Esophagus squamous epithelium (tissue), 5 donors: ENCODE results near the gene ARHGAP8. TPM values are rescaled to one million over a fixed set of nuclear protein-coding genes. Genes with fewer than 3 reads are reported as not detected.

Experiments
- DNase-seq: peaks from one replicate; lab custom pipeline; 2025; lab: John Stamatoyannopoulos, UW
- H3K27ac ChIP-seq, 4 donors: fragments of 200-600 bp; sonication (generic); one replicate each; pipeline ENCODE4 v1.5.1; 2016 to 2019; ENCODE audit warnings: mild to moderate bottlenecking in 1 of 4
- H3K27me3 ChIP-seq, 4 donors: fragments of 200-600 bp; sonication (generic); 1 replicate in 3 of 4; 2 replicates in 1 of 4; pipeline versions ENCODE4 v1.5.1 to v1.6.0; 2017 to 2021; ENCODE audit warnings: antibody characterized with exemption in 1 of 4
- H3K36me3 ChIP-seq, 3 donors: fragments of 200-600 bp; sonication (generic); one replicate each; pipeline ENCODE4 v1.5.1; 2016 to 2019
- H3K4me1 ChIP-seq, 3 donors: fragments of 200-600 bp; sonication (generic); one replicate each; pipeline ENCODE4 v1.5.1; 2017 to 2019
- H3K4me3 ChIP-seq, 4 donors: fragments of 200-600 bp; sonication (generic); 1 replicate in 3 of 4; 2 replicates in 1 of 4; pipeline ENCODE4 v1.5.1; 2016 to 2019; ENCODE audit warnings: mild to moderate bottlenecking in 2 of 4, moderate library complexity in 1 of 4
- H3K9me3 ChIP-seq, 3 donors: fragments of 200-600 bp; sonication (generic); one replicate each; pipeline ENCODE4 v1.5.1; 2016 to 2019
- POLR2A ChIP-seq, 4 donors: fragments of 450-650 bp; IDR thresholded peaks; one replicate each; pipeline ENCODE4 v1.6.1; 2017; ENCODE audit warnings: antibody characterized with exemption in 4 of 4, mild to moderate bottlenecking in 4 of 4, moderate library complexity in 3 of 4
- WGBS, 2 donors: methylation state at CpG; one replicate each; pipeline ENCODE4 v1.1.5; 2018; 5-methylcytosine and 5-hydroxymethylcytosine counted together
- intact Hi-C: fragments of 100-400 bp; cut with DNase I; formaldehyde crosslinking; loops from one replicate; pipeline ENCODE4 v1.15.0; 2022
- total RNA-seq, 4 donors: library from RNA; depleted of rRNA; stranded (reverse); fragments of >200 nt; gene quantifications; one replicate each; pipeline ENCODE4 v1.1.0, GENCODE V29; 2016
- TF ChIP-seq, protein P1 (sequence below), 6 experiments: fragments of 450-650 bp in 4 of 6; fragments of 200-600 bp in 2 of 6; sonication (generic) in 2 of 6; IDR thresholded peaks; one replicate each; pipeline ENCODE4 v1.5.1; 2016 to 2019; ENCODE audit warnings: antibody characterized with exemption in 6 of 6, mild to moderate bottlenecking in 4 of 6, moderate library complexity in 4 of 6
- donor health status: DM: yes; HTN: yes; CAD: no.

The ARHGAP8 gene
- total RNA-seq, 4 donors from 2014 or later, result 3.6 to 15.0 (median 11.5) TPM

DNA sequence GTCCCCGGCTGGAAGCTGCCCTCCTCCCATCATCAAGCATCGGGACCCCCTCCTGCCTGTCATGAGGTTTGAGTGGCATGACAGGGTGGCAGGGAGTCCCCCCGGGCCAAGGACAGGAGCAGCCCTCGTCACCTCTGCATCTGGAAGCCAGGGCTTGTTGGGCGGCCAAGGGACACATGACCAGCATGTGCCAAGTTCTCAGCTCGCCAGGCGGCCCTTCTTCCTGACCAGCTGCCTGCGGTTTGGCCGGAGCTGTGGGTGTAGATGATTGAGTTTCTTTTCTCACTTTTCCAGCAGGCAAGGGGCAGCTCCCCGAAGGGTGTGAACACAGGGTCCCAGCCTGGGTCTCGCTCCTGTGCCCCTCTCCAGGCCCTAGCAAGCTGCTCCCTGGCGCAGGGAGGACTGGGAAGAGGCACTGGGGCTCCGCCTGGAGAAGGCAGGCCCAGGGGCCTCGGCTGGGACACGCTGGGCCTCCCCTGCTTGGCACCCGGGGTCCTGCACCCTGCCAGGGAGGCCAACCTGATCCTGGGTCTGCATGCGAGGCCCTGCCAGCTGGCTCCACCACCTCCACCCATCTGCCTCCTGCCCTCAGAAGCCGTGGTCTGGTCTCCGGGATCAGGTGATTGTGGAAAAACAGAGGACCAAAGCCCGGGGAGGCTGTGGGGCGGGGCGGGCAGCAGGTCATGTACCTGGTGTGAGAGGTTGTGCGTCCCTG is 13.4 kb downstream of the ARHGAP8 start:
- no peaks in the 10 kb centered on the region for H3K4me1 ChIP-seq
- H3K27ac ChIP-seq, result no peak overlapping the region
- no peak for TF ChIP-seq POLR2A (IDR thresholded peaks at IDR 0.05)
- TF ChIP-seq, protein P1, sequence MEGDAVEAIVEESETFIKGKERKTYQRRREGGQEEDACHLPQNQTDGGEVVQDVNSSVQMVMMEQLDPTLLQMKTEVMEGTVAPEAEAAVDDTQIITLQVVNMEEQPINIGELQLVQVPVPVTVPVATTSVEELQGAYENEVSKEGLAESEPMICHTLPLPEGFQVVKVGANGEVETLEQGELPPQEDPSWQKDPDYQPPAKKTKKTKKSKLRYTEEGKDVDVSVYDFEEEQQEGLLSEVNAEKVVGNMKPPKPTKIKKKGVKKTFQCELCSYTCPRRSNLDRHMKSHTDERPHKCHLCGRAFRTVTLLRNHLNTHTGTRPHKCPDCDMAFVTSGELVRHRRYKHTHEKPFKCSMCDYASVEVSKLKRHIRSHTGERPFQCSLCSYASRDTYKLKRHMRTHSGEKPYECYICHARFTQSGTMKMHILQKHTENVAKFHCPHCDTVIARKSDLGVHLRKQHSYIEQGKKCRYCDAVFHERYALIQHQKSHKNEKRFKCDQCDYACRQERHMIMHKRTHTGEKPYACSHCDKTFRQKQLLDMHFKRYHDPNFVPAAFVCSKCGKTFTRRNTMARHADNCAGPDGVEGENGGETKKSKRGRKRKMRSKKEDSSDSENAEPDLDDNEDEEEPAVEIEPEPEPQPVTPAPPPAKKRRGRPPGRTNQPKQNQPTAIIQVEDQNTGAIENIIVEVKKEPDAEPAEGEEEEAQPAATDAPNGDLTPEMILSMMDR (IDR thresholded peaks at IDR 0.05), result no peak
- intact Hi-C loops, result no loop called here
- H3K9me3 ChIP-seq, result no peaks in the 10 kb centered on the region
- no peaks in the 10 kb centered on the region for H3K27me3 ChIP-seq
- H3K4me3 ChIP-seq, result no peak overlapping the region
- DNase-seq, result no peak
- 71 to 86% methylated on average over 3 to 7 of the region's 23 CpGs for WGBS, 2 donors
- no peaks in the 10 kb centered on the region for H3K36me3 ChIP-seq

DNA sequence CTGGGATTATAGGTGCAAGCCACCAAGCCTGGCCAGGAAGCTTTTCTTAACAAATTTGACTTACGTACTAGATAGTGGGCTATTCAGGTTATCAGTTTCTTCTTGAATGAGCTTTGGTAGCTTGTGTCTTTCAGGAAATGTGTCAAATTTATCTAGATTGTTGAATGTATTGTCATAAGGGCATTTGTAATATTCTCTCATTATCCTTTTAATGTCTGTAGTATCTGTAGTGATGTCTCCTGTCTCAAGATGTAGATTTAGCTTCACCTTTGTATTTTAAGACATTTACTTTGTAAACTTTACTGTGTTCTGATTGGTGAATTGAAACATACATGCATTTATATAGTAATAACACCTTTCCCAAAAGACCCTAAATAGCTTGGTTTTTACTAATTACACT is 20.7 kb downstream of the ARHGAP8 start:
- Histone ChIP-seq H3K4me1 (no peaks in the 10 kb centered on the region), H3K4me3 (no peak overlapping the region), H3K27me3 (no peaks in the 10 kb centered on the region), H3K27ac (no peak overlapping the region), H3K9me3 (peaks cover 0 to 7% (median 0%) of the 10 kb centered on the region in 3 donors), H3K36me3 (no peaks in the 10 kb centered on the region)
- DNase-seq, result no peak
- intact Hi-C loops, result no loop called here
- WGBS, 2 donors, result 94 to 100% methylated on average over 1 of the region's 1 CpG
- TF ChIP-seq, protein P1 (IDR thresholded peaks at IDR 0.05), result no peak
- TF ChIP-seq POLR2A (IDR thresholded peaks at IDR 0.05), result no peak

DNA sequence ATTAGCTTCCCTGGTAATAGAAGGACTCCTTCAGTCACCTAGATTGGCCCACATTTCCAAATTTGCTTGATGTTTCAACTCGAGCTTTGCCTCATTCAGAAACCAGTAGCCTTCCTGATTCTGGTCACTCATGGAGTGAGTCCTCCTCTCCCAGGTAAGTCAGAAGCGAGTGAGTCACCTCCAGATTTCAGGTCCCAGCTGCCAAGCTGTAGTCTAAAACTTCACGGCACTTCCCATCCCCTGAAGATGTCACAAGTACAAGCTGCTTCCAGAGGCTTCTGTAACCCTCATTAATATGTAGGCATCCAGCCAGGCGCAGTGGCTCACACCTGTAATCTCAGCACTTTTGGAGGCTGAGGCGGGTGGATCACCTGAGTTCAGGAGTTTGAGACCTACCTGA is 23.5 kb downstream of the ARHGAP8 start:
- intact Hi-C loops, result no loop called here
- H3K27me3 ChIP-seq, result peaks cover 0 to 11% (median 0%) of the 10 kb centered on the region in 4 donors
- H3K4me3 ChIP-seq, result no peak overlapping the region
- WGBS, 2 donors, result 65 to 75% methylated on average over 3 to 4 of the region's 5 CpGs
- TF ChIP-seq POLR2A (IDR thresholded peaks at IDR 0.05), result no peak
- TF ChIP-seq, protein P1 (IDR thresholded peaks at IDR 0.05), result no peak
- no peak overlapping the region for H3K27ac ChIP-seq
- no peaks in the 10 kb centered on the region for H3K36me3 ChIP-seq
- DNase-seq, result no peak
- H3K9me3 ChIP-seq, result peaks cover 0 to 7% (median 0%) of the 10 kb centered on the region in 3 donors
- no peaks in the 10 kb centered on the region for H3K4me1 ChIP-seq

DNA sequence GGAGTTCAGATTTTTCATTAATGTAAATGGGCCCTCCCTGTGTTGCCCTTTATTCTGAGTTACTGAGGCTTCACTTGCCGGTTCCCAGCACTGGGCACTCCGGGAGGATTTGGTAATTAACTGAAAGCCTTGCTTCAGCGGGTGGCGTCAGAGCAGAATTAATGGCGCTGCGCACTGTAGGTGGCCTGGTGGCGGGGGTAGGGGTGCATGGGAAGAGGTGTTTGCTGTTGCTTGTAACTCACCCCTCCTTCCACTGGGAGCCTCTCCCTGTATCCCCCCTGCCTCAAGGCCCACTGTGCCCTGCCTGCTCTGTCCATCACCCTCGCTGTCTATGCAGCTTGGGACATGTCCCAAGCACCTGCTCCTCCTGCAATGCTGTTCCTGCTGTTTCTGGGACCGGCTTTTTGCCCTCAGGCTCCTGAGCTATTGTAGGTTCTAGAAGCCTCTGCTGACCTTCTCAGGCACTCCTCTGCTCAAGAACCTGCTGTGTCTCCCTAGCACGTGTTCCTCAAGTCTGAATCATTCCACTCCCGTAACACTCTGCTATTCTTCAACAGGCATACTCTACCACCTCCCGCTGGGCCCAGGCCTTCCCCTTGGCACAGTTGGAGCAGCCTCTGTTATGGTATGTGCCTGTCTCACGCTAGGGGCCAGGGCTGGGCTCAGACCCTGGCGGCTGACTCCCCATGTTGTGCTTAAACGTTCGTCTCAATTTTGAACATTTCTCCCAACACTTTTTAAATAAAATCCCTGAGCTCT is 24.4 kb downstream of the ARHGAP8 start:
- Histone ChIP-seq H3K4me3 (no peak overlapping the region), H3K27ac (no peak overlapping the region), H3K36me3 (no peaks in the 10 kb centered on the region), H3K4me1 (no peaks in the 10 kb centered on the region), H3K9me3 (peaks cover 0 to 7% (median 0%) of the 10 kb centered on the region in 3 donors), H3K27me3 (peaks cover 0 to 12% (median 0%) of the 10 kb centered on the region in 4 donors)
- no peak for TF ChIP-seq POLR2A (IDR thresholded peaks at IDR 0.05)
- TF ChIP-seq, protein P1 (IDR thresholded peaks at IDR 0.05), result no peak
- WGBS, 2 donors, result 81 to 83% methylated on average over 16 of the region's 16 CpGs
- DNase-seq, result no peak
- intact Hi-C loops, result no loop called here

DNA sequence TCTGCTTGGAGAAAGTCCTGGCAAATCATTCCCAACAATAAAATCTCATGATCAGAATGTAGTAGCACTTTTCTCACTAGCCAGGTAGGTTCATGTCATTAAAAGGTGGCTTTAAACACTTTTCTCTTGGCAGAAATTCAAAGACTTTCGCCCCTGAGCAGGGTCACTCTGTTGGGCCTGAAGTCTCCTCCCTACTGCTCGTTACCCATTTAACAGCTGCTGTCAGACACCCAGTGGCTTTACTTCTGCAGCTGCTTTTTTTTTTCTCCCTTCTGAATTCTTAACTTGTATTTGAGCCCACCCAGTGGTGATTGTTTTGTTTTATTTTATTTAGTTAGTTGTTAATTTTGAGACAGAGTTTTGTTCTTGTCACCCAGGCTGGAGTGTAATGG is 25.0 kb downstream of the ARHGAP8 start:
- Histone ChIP-seq H3K4me1 (no peaks in the 10 kb centered on the region), H3K27ac (no peak overlapping the region), H3K9me3 (peaks cover 0 to 7% (median 0%) of the 10 kb centered on the region in 3 donors), H3K36me3 (no peaks in the 10 kb centered on the region), H3K27me3 (peaks cover 0 to 12% (median 0%) of the 10 kb centered on the region in 4 donors), H3K4me3 (no peak overlapping the region)
- TF ChIP-seq POLR2A (IDR thresholded peaks at IDR 0.05), result no peak
- TF ChIP-seq, protein P1 (IDR thresholded peaks at IDR 0.05), result no peak
- DNase-seq, result no peak
- intact Hi-C loops, result no loop called here
- 73 to 80% methylated on average over 2 of the region's 2 CpGs for WGBS, 2 donors
